HTERT RPE-1 (cell line): ENCODE measurements around the gene GRM7.

Source experiments
- in situ Hi-C: fragments of 300-500 bp; cut with MboI; formaldehyde crosslinking; loops from 4 replicates; pipeline ENCODE4 v1.14.3; 2020; ENCODE audit warnings: low sequenced_read_pairs

The GRM7 gene

GRCh38 chr3:7565574-7565973 lies 704.7 kb downstream of the GRM7 start:
- in situ Hi-C loops = no loop called here

- in situ Hi-C loops = no loop called here
Measured at GRCh38 chr3:7567160-7567559, 706.2 kb downstream of the GRM7 start.

- in situ Hi-C loops = no loop called here
Measured at GRCh38 chr3:7568526-7569184, 707.7 kb downstream of the GRM7 start.

GRCh38 chr3:7573330-7573729 lies 712.4 kb downstream of the GRM7 start:
- in situ Hi-C loops = no loop called here

- in situ Hi-C loops = no loop called here
Measured at GRCh38 chr3:7574435-7574834, 713.5 kb downstream of the GRM7 start.

GRCh38 chr3:7576071-7576470 lies 715.2 kb downstream of the GRM7 start:
- in situ Hi-C loops = no loop called here

GRCh38 chr3:7576506-7576905 lies 715.6 kb downstream of the GRM7 start:
- in situ Hi-C loops = no loop called here

GRCh38 chr3:7577513-7577912 lies 716.6 kb downstream of the GRM7 start:
- in situ Hi-C loops = no loop called here

- in situ Hi-C loops = no loop called here
Measured at GRCh38 chr3:7581831-7582230, 720.9 kb downstream of the GRM7 start.

- in situ Hi-C loops = no loop called here
Measured at GRCh38 chr3:7585052-7585451, 724.1 kb downstream of the GRM7 start.

- in situ Hi-C loops = no loop called here
Measured at GRCh38 chr3:7588236-7588635, 727.3 kb downstream of the GRM7 start.

GRCh38 chr3:7589526-7589925 lies 728.6 kb downstream of the GRM7 start:
- in situ Hi-C loops = no loop called here

GRCh38 chr3:7602297-7602696 lies 741.4 kb downstream of the GRM7 start:
- in situ Hi-C loops = no loop called here

GRCh38 chr3:7607083-7607482 lies 746.2 kb downstream of the GRM7 start:
- in situ Hi-C loops = no loop called here

- in situ Hi-C loops = no loop called here
Measured at GRCh38 chr3:7607676-7608075, 746.8 kb downstream of the GRM7 start.

- in situ Hi-C loops = no loop called here
Measured at GRCh38 chr3:7610634-7611033, 749.7 kb downstream of the GRM7 start.

GRCh38 chr3:7615043-7615442 lies 754.1 kb downstream of the GRM7 start:
- in situ Hi-C loops = no loop called here

- in situ Hi-C loops = no loop called here
Measured at GRCh38 chr3:7618606-7619005, 757.7 kb downstream of the GRM7 start.

- in situ Hi-C loops = no loop called here
Measured at GRCh38 chr3:7620401-7620800, 759.5 kb downstream of the GRM7 start.

GRCh38 chr3:7621046-7621630 lies 760.2 kb downstream of the GRM7 start:
- in situ Hi-C loops = no loop called here

GRCh38 chr3:7621651-7622050 lies 760.7 kb downstream of the GRM7 start:
- in situ Hi-C loops = no loop called here

- in situ Hi-C loops = no loop called here
Measured at GRCh38 chr3:7625021-7625420, 764.1 kb downstream of the GRM7 start.

- in situ Hi-C loops = no loop called here
Measured at GRCh38 chr3:7630351-7630911, 769.5 kb downstream of the GRM7 start.
